ENCODE results near the gene TRIM13. TPM values are rescaled to one million over a fixed set of nuclear protein-coding genes. Genes with fewer than 3 reads are reported as not detected.
A peak's percentile ranks its signal among the peaks of the same experiment; 100 is the strongest.

TRIM13 gene
- total and polyA plus RNA-seq, 2 experiments from 2014 or later, result 18.1 to 24.0 TPM

DNA sequence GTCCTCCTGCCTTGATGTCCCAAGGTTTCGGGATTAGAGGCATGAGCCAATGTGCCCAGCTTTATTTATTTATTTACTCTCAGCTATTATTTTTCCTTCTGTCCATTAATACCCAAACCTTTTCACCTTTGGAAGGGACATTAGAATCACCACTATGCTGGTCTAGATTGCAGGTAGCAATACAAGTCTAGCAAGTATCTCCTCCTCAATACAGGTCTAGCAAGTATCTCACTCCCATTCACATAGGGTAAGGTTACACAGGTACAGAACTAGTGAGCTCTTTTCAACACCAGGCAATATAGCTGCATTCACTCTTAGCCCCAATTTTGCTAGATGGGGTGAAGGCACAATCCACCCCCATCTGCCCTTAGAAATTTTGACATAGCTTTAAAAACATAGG lies 43.3 kb upstream of the TRIM13 start:
- H3K27ac ChIP-seq, result no peak overlapping the region
- H2AFZ ChIP-seq, result no peak overlapping the region
- no peaks in the 10 kb centered on the region for H3K79me2 ChIP-seq
- H3K27me3 ChIP-seq, result no peaks in the 10 kb centered on the region
- no peak overlapping the region for H3K4me3 ChIP-seq
- H4K20me1 ChIP-seq (ENCODE audit: insufficient read depth, poor library complexity, severe bottlenecking), result no peaks in the 10 kb centered on the region
- 100% methylated on average over 1 of the region's 1 CpG for WGBS (ENCODE audit: low lambda C conversion rate, missing lambda C conversion rate)
- peaks cover 4% of the 10 kb centered on the region for H3K4me1 ChIP-seq (ENCODE audit: insufficient read depth)
- H3K9me3 ChIP-seq (ENCODE audit: low read depth), result no peaks in the 10 kb centered on the region
- DNase-seq (ENCODE audit: low spot score), result no peak
- H3K4me2 ChIP-seq, result no peak overlapping the region
- TF ChIP-seq EZH2phosphoT487 (IDR thresholded peaks at IDR 0.05; ENCODE audit: low read depth, severe bottlenecking, unreplicated experiment) (no peak), EZH2 (IDR thresholded peaks at IDR 0.05; ENCODE audit: borderline replicate concordance) (no peak)
- TF ChIP-seq, protein P1, sequence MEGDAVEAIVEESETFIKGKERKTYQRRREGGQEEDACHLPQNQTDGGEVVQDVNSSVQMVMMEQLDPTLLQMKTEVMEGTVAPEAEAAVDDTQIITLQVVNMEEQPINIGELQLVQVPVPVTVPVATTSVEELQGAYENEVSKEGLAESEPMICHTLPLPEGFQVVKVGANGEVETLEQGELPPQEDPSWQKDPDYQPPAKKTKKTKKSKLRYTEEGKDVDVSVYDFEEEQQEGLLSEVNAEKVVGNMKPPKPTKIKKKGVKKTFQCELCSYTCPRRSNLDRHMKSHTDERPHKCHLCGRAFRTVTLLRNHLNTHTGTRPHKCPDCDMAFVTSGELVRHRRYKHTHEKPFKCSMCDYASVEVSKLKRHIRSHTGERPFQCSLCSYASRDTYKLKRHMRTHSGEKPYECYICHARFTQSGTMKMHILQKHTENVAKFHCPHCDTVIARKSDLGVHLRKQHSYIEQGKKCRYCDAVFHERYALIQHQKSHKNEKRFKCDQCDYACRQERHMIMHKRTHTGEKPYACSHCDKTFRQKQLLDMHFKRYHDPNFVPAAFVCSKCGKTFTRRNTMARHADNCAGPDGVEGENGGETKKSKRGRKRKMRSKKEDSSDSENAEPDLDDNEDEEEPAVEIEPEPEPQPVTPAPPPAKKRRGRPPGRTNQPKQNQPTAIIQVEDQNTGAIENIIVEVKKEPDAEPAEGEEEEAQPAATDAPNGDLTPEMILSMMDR (IDR thresholded peaks at IDR 0.05; ENCODE audit: poor library complexity), result no peak
- H3K9me2 ChIP-seq (replicated peaks; ENCODE audit: insufficient read depth), result no peaks in the 10 kb centered on the region
- H3K36me3 ChIP-seq (replicated peaks; ENCODE audit: insufficient read depth, low read depth), result no peaks in the 10 kb centered on the region

DNA sequence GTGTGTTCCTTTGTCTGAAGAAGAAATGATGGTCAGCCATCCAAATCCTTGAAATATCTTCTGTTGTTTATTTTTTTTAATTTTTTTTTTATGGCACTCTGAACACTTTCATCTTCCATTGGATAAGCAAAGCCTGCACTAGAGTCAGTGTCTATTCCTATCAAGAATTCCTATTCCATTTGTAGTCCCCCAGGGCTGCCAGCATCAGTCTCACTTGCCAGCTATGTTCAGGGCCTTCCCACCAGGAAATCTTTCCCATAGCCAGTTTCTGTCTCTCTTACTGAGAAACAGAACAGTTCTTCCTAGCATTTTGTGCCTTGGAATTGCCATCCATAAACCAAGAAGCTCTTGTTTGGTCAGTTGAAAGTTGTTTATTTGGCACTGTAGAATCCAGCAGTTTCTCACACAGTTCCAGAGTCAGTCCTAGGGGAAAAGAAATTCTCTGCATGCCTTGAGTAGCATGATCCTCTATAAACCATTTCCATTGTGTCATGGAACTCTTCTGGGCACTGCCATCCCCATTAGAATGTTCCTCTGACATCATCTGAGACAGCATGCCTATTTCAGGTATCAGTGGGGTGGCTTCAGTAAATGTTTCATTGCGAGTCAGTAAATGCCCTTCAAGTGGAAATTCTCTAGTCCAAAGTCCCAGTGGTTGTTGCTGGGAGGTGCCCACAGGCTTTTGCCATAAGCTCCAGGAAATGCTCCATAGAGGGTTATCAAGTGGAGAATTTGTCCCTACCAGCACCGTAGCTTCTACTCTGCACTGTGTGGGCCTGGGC lies 42.0 kb upstream of the TRIM13 start:
- peak; percentile 36 for DNase-seq (ENCODE audit: low spot score)
- H3K4me1 ChIP-seq (ENCODE audit: insufficient read depth), result peaks cover 4% of the 10 kb centered on the region
- no peaks in the 10 kb centered on the region for H3K9me2 ChIP-seq (replicated peaks; ENCODE audit: insufficient read depth)
- H3K4me2 ChIP-seq, result no peak overlapping the region
- H2AFZ ChIP-seq, result no peak overlapping the region
- peak overlapping the region; percentile 75 for H3K27ac ChIP-seq
- no peak overlapping the region for H3K4me3 ChIP-seq
- TF ChIP-seq EZH2phosphoT487 (IDR thresholded peaks at IDR 0.05; ENCODE audit: low read depth, severe bottlenecking, unreplicated experiment) (no peak), EZH2 (IDR thresholded peaks at IDR 0.05; ENCODE audit: borderline replicate concordance) (no peak)
- TF ChIP-seq, protein P1 (IDR thresholded peaks at IDR 0.05; ENCODE audit: poor library complexity), result no peak
- no peaks in the 10 kb centered on the region for H3K36me3 ChIP-seq (replicated peaks; ENCODE audit: insufficient read depth, low read depth)
- no peaks in the 10 kb centered on the region for H4K20me1 ChIP-seq (ENCODE audit: insufficient read depth, poor library complexity, severe bottlenecking)
- WGBS (ENCODE audit: low lambda C conversion rate, missing lambda C conversion rate), result 80% methylated on average over 2 of the region's 2 CpGs
- H3K79me2 ChIP-seq, result no peaks in the 10 kb centered on the region
- no peaks in the 10 kb centered on the region for H3K27me3 ChIP-seq
- H3K9me3 ChIP-seq (ENCODE audit: low read depth), result no peaks in the 10 kb centered on the region

DNA sequence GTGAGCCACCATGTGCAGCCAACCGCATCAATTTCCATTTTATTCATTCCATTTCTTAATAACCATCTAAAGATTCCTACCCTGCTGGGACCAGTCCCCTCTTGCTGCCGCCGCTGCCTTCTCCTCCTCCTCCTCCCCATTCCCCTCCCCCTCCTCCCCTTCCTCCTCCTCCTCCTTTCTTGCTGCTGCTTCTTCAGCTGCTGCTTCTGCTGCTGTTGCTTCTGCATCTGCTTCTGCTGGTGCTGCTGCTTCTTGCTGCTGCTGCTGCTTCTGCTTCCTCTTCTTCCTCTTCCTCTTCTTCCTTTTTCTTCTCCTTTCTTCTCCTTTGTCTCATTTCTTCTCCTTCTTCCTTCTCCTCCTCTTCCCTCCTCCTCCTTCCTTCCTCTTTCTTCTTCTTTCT lies 40.7 kb upstream of the TRIM13 start:
- H3K27me3 ChIP-seq, result no peaks in the 10 kb centered on the region
- no peaks in the 10 kb centered on the region for H3K9me2 ChIP-seq (replicated peaks; ENCODE audit: insufficient read depth)
- H3K9me3 ChIP-seq (ENCODE audit: low read depth), result no peaks in the 10 kb centered on the region
- no peak overlapping the region for H2AFZ ChIP-seq
- no peaks in the 10 kb centered on the region for H3K36me3 ChIP-seq (replicated peaks; ENCODE audit: insufficient read depth, low read depth)
- H3K79me2 ChIP-seq, result no peaks in the 10 kb centered on the region
- H3K27ac ChIP-seq, result no peak overlapping the region
- no peak overlapping the region for H3K4me3 ChIP-seq
- WGBS (ENCODE audit: low lambda C conversion rate, missing lambda C conversion rate), result 100% methylated on average over 1 of the region's 3 CpGs
- TF ChIP-seq EZH2 (IDR thresholded peaks at IDR 0.05; ENCODE audit: borderline replicate concordance) (no peak), EZH2phosphoT487 (IDR thresholded peaks at IDR 0.05; ENCODE audit: low read depth, severe bottlenecking, unreplicated experiment) (no peak)
- TF ChIP-seq, protein P1 (IDR thresholded peaks at IDR 0.05; ENCODE audit: poor library complexity), result no peak
- peaks cover 4% of the 10 kb centered on the region for H3K4me1 ChIP-seq (ENCODE audit: insufficient read depth)
- no peak overlapping the region for H3K4me2 ChIP-seq
- no peak for DNase-seq (ENCODE audit: low spot score)
- no peaks in the 10 kb centered on the region for H4K20me1 ChIP-seq (ENCODE audit: insufficient read depth, poor library complexity, severe bottlenecking)
